Activated naive CD8-positive, alpha-beta T cell (primary cell): ENCODE results near the gene GLRA3.
"Not testable (repeated sequence)": the region's sequence is repeated elsewhere in the genome, so short reads cannot be mapped to it uniquely, and the experiment has no call there.

Experiments used
- H3K27ac Mint-ChIP-seq: one replicate; pipeline ENCODE4 v1.8.0; 2021; ENCODE audit warnings: mixed read lengths
- H3K27me3 Mint-ChIP-seq: one replicate; pipeline ENCODE4 v1.8.0; 2021; ENCODE audit warnings: mixed read lengths
- H3K36me3 Mint-ChIP-seq: one replicate; pipeline ENCODE4 v1.8.0; 2021; ENCODE audit warnings: mixed read lengths
- H3K4me1 Mint-ChIP-seq: one replicate; pipeline ENCODE4 v1.8.0; 2021; ENCODE audit warnings: low read depth, mixed read lengths
- H3K4me3 Mint-ChIP-seq: one replicate; pipeline ENCODE4 v1.8.0; 2021; ENCODE audit warnings: mild to moderate bottlenecking, mixed read lengths
- H3K9me3 Mint-ChIP-seq: one replicate; pipeline ENCODE4 v1.8.0; 2021; ENCODE audit warnings: low read depth, mixed read lengths

Gene GLRA3

DNA sequence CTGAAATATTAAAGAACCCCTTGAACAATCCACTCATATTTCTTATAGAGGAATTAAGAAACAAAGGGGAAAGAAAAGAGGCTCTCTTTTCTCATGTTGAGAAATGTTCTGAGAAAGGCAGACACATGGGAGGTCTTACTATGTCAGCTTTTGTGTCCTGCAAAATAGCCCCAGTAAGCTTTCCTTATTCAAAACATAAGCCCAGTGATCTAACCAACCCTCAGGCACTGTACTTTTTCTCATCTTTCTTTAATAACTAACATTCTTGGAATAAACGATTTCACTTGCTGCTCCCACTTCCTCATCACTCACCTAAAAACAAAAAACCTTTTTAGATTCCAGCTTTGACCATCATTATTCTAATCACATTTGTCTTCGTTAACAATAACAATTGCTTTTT lies 115.9 kb downstream of the GLRA3 start:
- no peak overlapping the region for H3K27ac Mint-ChIP-seq
- no peaks in the 10 kb centered on the region for H3K4me1 Mint-ChIP-seq
- no peak overlapping the region for H3K4me3 Mint-ChIP-seq
- peaks cover 5% of the 10 kb centered on the region for H3K27me3 Mint-ChIP-seq
- no peaks in the 10 kb centered on the region for H3K9me3 Mint-ChIP-seq
- H3K36me3 Mint-ChIP-seq, result no peaks in the 10 kb centered on the region

DNA sequence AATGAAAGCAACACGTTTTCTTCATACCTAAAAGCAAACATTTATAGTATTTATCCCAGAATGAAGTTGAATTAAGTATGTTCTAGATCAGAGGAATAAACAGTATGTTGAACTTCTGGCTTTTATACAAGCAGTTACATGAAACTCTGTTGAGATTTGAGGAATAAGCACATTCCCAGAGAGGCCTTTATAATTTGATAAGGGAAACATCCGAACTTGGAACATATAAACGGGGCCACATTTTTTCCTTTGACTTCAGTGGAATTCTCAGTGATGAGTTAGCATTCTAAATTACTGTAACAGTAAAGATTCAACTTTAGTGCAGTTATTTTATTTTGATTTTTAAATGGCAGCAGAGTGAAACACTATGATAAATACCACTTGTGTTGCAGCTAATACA lies 119.5 kb downstream of the GLRA3 start:
- no peak overlapping the region for H3K4me3 Mint-ChIP-seq
- H3K27ac Mint-ChIP-seq, result no peak overlapping the region
- H3K36me3 Mint-ChIP-seq, result no peaks in the 10 kb centered on the region
- H3K9me3 Mint-ChIP-seq, result peaks cover 4% of the 10 kb centered on the region
- peaks cover 5% of the 10 kb centered on the region for H3K27me3 Mint-ChIP-seq
- H3K4me1 Mint-ChIP-seq, result no peaks in the 10 kb centered on the region

DNA sequence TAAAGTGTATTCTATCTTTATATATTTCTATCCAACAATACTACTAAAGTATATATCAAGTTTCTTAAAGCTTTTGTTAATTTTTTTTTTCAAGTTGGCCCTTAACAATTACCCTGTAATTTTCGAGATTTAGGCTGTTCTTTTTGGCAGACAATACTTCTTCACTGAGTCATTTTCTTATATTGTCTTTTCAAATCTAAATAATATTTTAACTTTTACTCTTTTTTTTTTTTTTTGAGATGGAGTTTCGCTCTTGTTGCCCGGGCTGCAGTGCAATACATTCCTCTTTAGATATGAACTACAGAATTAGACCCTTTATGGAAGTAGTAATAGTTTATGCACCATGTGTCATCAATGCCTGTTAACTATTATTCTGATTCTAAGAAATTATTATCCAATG lies 120.7 kb downstream of the GLRA3 start:
- H3K36me3 Mint-ChIP-seq, result no peaks in the 10 kb centered on the region
- peaks cover 7% of the 10 kb centered on the region for H3K9me3 Mint-ChIP-seq
- no peak overlapping the region for H3K27ac Mint-ChIP-seq
- H3K4me3 Mint-ChIP-seq, result no peak overlapping the region
- no peaks in the 10 kb centered on the region for H3K4me1 Mint-ChIP-seq
- H3K27me3 Mint-ChIP-seq, result peaks cover 2% of the 10 kb centered on the region

DNA sequence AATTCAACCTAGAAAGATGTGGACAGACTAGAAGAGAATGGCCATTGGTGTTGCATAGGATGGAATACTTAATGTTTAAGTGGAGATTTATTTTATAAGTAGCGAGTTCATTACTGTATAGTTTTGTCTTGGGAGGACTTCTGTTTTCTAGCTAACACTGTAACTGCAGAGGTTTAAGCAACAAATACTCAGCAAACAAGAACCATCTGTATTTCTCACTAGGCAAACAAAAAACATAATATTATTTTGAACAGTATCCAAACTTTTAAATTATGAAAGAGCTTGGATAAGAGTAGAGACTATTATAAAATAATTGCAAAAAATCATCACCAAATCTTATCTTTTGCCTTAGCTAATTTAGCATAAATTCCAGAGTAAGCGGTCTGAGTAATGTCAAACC lies 121.1 kb downstream of the GLRA3 start:
- Mint-ChIP-seq H3K4me1 (no peaks in the 10 kb centered on the region), H3K36me3 (no peaks in the 10 kb centered on the region), H3K4me3 (no peak overlapping the region), H3K27me3 (peaks cover 2% of the 10 kb centered on the region), H3K9me3 (peaks cover 7% of the 10 kb centered on the region), H3K27ac (no peak overlapping the region)

DNA sequence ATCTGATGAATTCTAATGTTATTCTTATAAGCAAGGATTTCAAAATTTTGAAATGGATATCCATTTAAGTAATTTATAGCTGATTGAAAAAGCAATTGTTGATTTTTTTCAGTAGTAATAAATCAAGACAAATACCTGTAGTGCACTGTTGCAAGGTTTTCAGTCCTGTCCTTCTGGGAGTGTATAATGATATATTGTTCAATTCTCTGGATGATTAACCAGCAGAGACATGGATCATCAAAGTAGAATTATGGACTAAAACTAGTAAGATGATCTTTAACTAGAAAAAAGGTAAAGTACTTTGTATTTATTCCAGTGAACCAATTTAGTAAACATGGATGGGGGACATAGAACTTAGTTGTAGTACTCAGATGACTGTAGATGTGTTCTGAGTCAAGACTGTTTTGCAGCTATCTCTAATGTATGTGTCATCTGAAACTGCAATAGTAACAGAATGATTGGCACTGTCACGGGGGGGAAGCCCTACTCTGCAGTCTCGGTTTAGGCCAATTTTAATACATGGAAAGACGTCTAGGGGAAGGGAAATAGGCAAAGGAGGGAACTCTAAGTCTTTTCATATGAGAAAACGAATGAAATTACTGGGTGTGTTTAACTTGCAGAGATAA lies 121.9 kb downstream of the GLRA3 start:
- Mint-ChIP-seq H3K36me3 (no peaks in the 10 kb centered on the region), H3K9me3 (peaks cover 7% of the 10 kb centered on the region), H3K4me1 (no peaks in the 10 kb centered on the region), H3K27ac (no peak overlapping the region), H3K27me3 (peaks cover 2% of the 10 kb centered on the region), H3K4me3 (no peak overlapping the region)

DNA sequence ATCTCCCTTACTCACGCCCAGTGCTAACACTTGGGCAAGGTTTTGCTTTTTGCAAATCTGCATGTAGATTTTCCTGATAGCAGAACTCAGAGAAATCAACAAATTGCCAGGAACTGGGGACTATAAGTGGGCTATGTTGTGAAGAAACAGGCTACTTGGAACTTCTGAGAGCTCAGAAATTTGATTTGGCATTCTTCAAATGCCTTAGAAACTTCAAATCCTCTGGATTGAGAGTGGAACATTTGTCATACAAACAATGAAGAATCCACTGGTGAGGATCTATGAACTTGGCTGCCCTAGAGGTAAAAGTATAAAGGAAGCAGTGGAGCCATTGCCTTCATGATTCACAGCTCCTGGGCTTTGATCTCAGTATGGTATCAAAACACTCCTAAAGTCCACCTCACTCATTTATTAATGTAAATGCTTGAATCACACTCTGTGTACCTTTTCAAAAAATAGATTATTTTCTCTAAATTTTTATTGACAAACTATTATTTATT lies 126.0 kb downstream of the GLRA3 start:
- H3K9me3 Mint-ChIP-seq, result peaks cover 7% of the 10 kb centered on the region
- H3K4me1 Mint-ChIP-seq, result no peaks in the 10 kb centered on the region
- H3K27me3 Mint-ChIP-seq, result no peaks in the 10 kb centered on the region
- H3K4me3 Mint-ChIP-seq, result no peak overlapping the region
- H3K27ac Mint-ChIP-seq, result no peak overlapping the region
- no peaks in the 10 kb centered on the region for H3K36me3 Mint-ChIP-seq

DNA sequence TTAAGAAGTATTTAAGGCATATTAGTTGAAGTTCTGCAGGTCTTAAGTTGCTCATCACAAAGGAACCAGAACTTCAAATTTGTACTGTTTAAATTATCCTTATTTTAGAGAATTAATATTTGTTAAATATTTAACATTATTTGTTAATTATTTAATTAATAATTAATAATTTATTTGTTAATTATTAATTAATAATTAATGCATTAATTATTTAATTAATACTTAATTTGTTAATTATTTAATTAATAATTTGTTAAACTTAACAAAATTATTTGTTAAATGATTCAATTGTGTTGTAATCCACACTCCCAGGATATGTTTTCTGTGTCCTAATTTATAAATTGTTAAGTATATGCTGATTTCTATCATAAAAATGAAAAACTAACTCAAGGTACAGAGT lies 129.4 kb downstream of the GLRA3 start:
- no peak overlapping the region for H3K4me3 Mint-ChIP-seq
- no peaks in the 10 kb centered on the region for H3K36me3 Mint-ChIP-seq
- no peaks in the 10 kb centered on the region for H3K4me1 Mint-ChIP-seq
- H3K27me3 Mint-ChIP-seq, result peaks cover 1% of the 10 kb centered on the region
- H3K9me3 Mint-ChIP-seq, result peaks cover 3% of the 10 kb centered on the region
- no peak overlapping the region for H3K27ac Mint-ChIP-seq

DNA sequence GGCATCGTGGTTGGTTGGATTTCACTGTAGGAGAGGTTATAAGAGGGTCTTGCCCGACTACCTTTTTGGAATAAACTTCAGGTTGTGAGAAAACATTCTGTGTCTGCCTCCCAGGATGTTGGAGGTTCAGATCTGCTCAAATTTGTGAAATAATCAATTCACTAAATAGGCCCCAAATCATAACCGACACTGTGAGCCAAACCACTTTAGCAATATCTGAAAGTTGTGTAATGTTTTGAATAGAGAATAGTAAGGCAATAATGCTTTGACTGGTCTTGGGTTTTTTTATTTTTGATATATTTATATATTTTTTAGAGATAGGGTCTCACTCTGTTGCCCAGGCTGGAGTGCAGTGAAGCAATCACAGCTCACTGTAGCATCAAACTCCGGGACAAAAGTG lies 131.2 kb downstream of the GLRA3 start:
- Mint-ChIP-seq H3K4me3 (no peak overlapping the region), H3K4me1 (no peaks in the 10 kb centered on the region), H3K27me3 (peaks cover 7% of the 10 kb centered on the region), H3K27ac (no peak overlapping the region), H3K9me3 (no peaks in the 10 kb centered on the region), H3K36me3 (no peaks in the 10 kb centered on the region)

DNA sequence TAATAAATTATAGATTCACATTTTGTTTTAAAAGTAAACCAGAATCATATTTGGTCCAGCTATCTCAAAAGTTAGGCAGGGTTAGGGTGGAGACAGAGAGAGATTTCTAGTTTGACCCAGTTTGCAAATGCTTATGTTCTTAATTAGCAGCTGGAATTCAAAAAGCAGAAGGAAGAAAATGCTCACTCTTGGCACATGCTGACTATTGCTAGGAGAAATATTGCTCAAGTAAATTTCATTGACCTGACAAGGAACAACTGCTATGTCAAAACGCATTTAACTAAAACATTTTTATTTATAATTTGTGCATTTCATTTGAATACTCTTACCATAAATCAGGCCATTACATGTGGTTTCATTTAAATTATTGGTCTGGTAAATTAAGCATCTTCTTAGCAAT lies 131.8 kb downstream of the GLRA3 start:
- Mint-ChIP-seq H3K4me3 (no peak overlapping the region), H3K4me1 (no peaks in the 10 kb centered on the region), H3K9me3 (no peaks in the 10 kb centered on the region), H3K36me3 (no peaks in the 10 kb centered on the region), H3K27me3 (peaks cover 7% of the 10 kb centered on the region), H3K27ac (no peak overlapping the region)

DNA sequence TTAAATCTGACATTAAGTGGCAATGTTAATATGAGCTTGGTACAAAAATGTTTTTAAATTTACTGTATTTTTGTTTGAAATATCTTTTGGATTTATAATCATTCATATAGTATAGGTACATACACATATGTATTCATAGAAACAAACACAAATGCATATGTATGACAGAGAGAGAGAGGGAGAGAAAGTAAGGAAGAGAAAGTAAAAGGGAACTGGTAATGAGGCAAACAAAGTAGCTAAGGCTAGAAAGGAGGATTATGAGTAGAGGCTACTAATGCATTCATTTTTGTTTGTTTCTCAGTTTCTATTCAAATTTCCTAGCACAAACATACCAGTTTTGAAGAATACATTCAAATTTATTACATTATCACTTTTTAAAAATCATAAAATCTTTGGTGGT lies 132.4 kb downstream of the GLRA3 start:
- Mint-ChIP-seq H3K4me1 (no peaks in the 10 kb centered on the region), H3K27ac (no peak overlapping the region), H3K36me3 (no peaks in the 10 kb centered on the region), H3K4me3 (no peak overlapping the region), H3K9me3 (no peaks in the 10 kb centered on the region), H3K27me3 (peaks cover 7% of the 10 kb centered on the region)

DNA sequence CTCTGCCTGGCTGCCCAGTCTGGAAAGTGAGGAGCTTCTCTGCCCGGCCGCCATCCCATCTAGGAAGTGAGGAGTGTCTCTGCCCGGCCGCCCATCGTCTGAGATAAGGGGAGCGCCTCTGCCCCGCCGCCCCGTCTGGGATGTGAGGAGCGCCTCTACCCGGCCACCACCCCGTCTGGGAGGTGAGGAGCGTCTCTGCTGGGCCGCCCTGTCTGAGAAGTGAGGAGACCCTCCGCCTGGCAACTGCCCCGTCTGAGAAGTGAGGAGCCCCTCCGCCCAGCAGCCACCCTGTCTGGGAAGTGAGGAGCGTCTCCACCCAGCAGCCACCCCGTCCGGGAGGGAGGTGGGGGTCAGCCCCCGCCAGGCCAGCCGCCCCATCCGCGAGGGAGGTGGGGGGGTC lies 137.2 kb downstream of the GLRA3 start:
- H3K4me1 Mint-ChIP-seq, H3K27me3 Mint-ChIP-seq, H3K36me3 Mint-ChIP-seq, H3K9me3 Mint-ChIP-seq, H3K27ac Mint-ChIP-seq, H3K4me3 Mint-ChIP-seq: not testable (repeated sequence)

DNA sequence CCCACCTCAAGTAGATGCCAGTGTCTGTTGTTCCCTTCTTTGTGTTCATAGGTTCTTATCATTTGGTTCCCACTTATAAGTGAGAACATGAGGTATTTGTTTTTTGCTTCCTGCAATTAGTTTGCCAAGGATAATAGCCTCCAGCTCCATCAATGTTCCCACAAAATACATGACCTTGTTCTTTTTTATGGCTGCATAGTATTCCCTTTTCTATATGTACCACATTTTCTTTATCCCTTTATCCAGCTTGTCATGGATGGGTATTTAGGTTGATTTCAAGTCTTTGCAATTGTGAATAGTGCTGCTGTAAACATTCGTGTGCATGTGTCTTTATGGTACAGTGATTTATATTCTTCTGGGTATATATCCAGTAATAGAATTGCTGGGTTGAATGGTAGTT lies 138.4 kb downstream of the GLRA3 start:
- peaks cover 5% of the 10 kb centered on the region for H3K9me3 Mint-ChIP-seq
- no peaks in the 10 kb centered on the region for H3K4me1 Mint-ChIP-seq
- no peak overlapping the region for H3K27ac Mint-ChIP-seq
- H3K4me3 Mint-ChIP-seq, result no peak overlapping the region
- H3K27me3 Mint-ChIP-seq, result peaks cover 5% of the 10 kb centered on the region
- H3K36me3 Mint-ChIP-seq, result no peaks in the 10 kb centered on the region

DNA sequence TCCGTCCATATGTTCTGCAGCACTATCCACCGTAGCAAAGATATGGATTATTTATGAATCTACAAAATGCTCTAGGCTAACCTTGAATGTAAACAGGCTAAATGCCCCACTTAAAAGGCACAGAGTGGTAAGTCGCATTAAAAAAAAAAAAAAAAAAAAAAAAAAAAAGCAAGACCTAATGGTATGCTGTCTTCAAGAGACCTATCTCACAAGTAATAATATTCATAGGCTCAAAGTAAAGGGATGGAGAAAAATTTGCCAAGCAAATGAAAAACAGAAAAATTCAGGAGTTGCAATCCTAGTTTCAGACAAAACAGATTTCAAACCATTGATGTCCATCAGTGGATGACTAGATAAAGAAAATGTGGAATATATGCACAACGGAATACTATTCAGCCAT lies 139.4 kb downstream of the GLRA3 start:
- H3K36me3 Mint-ChIP-seq, result no peaks in the 10 kb centered on the region
- H3K27me3 Mint-ChIP-seq, result peaks cover 5% of the 10 kb centered on the region
- H3K4me1 Mint-ChIP-seq, result no peaks in the 10 kb centered on the region
- H3K9me3 Mint-ChIP-seq, result peaks cover 5% of the 10 kb centered on the region
- no peak overlapping the region for H3K27ac Mint-ChIP-seq
- H3K4me3 Mint-ChIP-seq, result no peak overlapping the region

DNA sequence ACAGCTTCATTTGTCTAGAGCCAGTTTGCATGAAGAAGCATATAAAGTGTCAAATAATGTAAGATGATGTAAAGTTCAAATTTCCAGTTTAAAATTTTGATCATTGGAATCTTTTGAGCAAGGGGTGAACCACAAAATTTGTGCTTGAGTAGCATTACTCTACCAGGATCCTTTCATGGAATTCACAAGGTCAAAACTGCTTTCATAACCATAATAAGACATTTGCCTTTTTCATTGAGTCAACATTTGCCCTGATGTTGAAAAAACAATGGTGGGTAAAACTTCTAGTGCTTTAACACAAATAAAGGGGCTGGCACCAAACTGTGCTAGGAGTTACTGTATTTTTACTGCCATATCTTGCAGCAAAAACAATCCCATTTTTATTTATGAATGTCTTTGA lies 142.2 kb downstream of the GLRA3 start:
- H3K4me1 Mint-ChIP-seq, result no peaks in the 10 kb centered on the region
- no peak overlapping the region for H3K4me3 Mint-ChIP-seq
- H3K36me3 Mint-ChIP-seq, result no peaks in the 10 kb centered on the region
- no peak overlapping the region for H3K27ac Mint-ChIP-seq
- peaks cover 5% of the 10 kb centered on the region for H3K9me3 Mint-ChIP-seq
- H3K27me3 Mint-ChIP-seq, result no peaks in the 10 kb centered on the region

DNA sequence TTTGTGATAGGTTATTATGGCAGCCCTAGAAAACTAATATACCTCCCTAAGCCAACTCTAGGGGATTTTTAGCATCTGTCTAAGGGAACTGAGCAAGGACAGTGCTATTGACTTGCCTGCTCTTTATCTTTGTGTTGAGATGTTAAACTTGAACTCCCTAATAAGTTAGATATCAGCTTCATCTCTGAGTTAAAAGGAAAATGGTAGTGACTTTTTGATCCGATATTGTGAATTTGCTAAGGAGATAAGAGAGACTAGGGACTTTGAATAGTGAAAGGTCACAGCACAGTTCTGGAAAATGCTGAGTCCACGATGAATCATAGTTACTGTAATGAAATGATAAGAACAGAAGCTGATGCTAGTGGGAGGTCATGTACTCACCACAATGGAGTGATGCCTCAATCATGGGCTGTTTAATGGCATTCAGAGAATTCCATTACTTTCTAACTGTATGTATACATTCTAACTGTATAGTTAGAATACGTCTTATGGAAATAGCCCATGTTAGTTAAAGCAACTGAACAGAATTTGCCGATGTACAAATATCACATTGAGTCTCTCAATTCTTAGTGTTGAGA lies 147.2 kb downstream of the GLRA3 start:
- H3K4me1 Mint-ChIP-seq, result no peaks in the 10 kb centered on the region
- H3K36me3 Mint-ChIP-seq, result no peaks in the 10 kb centered on the region
- H3K27me3 Mint-ChIP-seq, result no peaks in the 10 kb centered on the region
- no peak overlapping the region for H3K4me3 Mint-ChIP-seq
- no peaks in the 10 kb centered on the region for H3K9me3 Mint-ChIP-seq
- no peak overlapping the region for H3K27ac Mint-ChIP-seq

DNA sequence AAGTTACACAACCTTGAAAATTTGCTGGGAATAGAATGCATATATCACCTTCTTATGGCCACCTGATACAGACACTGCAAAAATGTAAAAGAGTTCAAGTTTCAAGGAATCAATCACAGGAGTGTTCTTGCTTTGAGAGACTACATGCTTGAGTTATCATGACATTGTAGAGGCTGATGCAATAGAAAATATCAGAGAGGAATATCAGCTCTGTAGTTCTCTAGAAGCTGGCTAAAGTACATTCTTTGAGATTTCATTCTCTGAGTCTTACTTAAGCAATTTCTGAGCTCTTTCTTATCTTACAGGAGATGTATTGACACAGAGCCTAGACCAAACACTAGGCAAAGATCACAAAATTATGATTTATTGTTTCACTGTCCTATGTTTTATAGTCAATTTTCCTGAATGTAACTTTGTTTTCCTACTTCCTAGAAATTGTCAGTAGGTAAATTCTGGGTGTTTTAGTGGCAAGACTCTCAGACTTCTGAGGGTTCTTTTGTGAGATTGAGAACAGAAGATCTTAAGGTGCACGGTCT lies 154.7 kb downstream of the GLRA3 start:
- no peaks in the 10 kb centered on the region for H3K4me1 Mint-ChIP-seq
- H3K4me3 Mint-ChIP-seq, result no peak overlapping the region
- H3K9me3 Mint-ChIP-seq, result no peaks in the 10 kb centered on the region
- no peak overlapping the region for H3K27ac Mint-ChIP-seq
- peaks cover 4% of the 10 kb centered on the region for H3K27me3 Mint-ChIP-seq
- no peaks in the 10 kb centered on the region for H3K36me3 Mint-ChIP-seq
